GM21528 (cell line): ENCODE data around the gene SLC35B1.

ENCODE experiments used
- ATAC-seq: cut with Tn5 transposase; IDR thresholded peaks from one replicate; pipeline ENCODE4 v1.9.1; 2021; ENCODE audit warnings: mild to moderate bottlenecking, moderate library complexity; ENCODE audit not compliant: unreplicated experiment, low FRiP score

Gene SLC35B1, protein sequence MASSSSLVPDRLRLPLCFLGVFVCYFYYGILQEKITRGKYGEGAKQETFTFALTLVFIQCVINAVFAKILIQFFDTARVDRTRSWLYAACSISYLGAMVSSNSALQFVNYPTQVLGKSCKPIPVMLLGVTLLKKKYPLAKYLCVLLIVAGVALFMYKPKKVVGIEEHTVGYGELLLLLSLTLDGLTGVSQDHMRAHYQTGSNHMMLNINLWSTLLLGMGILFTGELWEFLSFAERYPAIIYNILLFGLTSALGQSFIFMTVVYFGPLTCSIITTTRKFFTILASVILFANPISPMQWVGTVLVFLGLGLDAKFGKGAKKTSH

DNA sequence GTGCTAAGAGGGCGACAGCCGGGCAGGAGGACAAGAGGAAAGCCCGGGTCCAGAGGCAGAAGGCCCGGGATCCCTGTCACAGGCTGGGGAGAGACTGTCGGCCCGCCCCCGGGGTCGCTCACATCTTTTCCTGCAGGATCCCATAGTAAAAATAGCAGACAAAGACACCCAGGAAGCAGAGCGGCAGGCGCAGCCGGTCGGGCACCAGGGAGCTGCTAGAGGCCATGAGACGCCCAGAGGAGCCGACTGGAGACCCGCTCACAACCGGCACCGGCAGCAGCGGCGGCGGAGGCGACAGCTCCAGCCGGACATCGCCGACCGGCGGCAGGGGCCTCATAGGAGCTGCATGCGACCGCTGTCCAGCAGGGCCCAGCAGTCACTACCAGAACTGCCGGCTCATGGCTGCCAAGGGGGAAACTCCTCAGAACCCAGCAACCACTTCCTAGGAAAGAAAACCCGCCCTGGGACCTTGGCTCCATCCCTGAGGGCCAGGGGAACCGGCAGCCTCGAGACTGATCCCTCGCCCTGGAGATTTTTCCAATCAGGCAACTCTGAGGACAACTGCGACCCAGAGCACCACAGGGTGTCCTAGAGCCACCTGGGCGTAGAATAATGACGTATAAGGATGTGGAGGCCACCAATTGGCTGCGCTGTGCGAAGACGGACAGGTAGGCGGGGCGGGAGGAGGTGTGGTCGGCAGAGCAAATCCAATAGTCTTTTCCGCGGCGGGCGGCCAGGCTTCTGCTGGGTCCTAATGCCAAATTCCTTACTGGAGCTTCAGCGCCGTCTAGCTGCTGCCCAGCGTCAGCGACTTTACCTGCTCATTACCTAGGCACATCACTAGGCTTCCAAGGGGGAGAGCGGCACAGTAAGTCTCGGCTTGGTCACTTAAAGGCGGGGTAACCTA is at the start of gene SLC35B1:
Gene SLC35B1, minus strand, starts transcription at position 357 of the 907 bp plus-strand sequence. Its CDS starts 131 bp downstream, at position 226.
- peak; percentile 94 for ATAC-seq

DNA sequence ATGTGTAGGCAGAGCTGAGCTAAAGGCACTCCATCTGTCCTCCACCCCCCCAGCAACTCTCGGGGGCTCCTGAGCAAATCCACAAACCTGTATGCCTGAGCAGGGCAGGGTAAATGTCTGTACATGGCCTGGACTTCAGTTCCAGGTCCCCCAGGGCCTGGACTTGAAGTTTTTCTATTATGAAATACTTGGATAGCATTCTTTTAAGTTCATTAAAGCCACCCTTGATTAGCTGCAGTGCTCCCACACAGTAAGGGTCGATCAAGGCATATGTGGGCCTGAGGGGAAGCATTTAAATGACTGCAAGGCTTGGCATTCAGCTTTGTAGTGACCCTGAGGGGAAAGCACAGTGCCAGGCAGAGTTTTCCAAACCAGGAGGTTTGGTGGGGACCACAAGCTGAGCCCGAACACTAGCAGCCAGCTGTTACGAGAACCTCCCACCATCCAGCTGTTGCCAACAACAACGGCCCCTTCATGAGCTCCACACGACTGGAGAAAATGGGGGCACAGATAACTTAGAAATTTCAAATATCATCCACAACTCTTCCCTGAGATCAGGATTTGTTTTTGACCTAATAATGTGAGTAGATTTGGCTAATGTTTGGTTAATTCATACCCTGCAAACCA is 49.5 kb upstream of the SLC35B1 start:
- ATAC-seq: no peak

DNA sequence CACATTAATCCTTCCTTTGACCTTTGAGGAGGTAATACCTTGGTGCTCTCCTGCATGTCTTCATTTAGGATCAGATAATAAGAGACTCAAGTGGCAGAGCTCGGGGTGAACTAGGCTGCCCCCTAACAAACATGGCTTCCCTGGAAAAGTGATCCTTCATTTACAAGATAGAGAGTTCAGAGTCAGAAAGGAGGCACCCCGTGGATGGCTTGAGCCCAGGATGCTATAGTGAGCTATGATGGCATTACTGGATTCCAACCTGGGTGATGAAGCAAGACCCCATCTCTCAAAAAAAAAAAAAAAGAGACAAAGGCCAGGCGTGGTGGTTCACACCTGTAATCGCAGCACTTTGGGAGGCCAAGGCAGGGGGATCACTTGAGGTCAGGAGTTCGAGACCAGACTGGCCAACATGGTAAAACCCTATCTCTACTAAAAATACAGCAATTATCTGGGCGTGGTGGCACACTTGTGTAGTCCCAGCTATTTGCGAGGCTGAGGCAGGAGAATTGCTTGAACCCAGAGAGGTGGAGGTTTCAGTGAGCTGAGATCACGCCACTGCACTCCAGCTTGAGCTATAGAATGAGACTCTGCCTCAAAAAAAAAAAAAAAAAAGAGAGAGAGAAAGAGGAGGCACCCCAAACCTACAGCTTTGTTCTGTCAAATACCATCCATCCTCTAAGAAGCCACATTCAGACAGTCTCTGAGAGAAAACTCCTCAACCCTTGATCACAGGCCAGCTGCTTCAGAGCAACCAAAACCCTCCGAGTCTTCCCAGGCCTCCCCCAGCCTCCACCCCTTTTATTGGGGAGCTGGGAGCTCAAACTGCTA is 48.8 kb upstream of the SLC35B1 start:
- ATAC-seq: no peak

DNA sequence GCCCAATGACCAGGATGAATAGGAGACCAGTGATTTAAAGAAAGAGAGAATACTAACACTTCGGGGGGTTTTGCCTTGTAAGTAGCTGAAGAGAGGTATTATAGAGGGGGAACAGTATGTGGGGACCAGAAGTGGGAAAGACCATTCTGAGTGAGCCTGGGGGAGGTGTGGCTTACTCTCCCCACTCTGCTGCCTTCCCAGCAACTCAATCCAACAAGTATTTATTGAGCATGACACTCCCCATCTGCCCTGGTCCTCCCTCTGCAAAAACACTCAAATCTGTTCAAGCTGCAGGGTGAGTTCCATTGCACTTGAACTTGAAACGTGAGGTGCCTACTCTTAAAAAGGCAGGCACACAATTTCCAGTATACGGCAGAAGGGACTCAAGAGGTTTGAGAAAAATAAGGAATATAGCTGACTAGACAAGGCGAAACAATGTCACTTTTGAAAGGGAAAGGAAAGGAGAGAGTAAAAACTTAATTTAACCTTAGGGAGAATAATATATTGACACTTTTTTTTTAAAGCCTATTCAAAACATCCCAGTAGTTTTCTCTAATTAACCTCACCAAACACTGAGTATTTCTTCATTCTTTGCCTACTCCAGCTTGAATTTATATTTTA is 48.0 kb upstream of the SLC35B1 start:
- no peak for ATAC-seq

DNA sequence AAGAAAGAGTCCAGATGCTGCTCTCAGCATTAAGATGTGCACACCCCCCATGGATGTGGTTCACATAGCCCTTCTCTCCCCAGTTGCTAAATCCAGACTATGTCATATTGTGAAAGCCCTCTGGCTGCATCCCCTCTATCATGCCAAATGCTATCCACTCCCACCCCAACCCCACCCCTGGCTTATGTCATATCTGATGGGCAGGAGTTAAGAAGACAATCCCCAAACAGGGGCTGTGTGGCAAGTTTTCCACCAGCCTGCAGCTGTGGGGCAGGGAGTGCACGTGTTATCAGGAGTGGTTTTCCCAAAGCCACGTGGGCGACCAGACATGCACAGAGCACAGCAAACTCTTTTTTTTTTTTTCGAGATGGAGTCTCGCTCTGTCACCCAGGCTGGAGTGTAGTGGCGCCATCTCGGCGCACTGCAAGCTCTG is 46.2 kb upstream of the SLC35B1 start:
- no peak for ATAC-seq

DNA sequence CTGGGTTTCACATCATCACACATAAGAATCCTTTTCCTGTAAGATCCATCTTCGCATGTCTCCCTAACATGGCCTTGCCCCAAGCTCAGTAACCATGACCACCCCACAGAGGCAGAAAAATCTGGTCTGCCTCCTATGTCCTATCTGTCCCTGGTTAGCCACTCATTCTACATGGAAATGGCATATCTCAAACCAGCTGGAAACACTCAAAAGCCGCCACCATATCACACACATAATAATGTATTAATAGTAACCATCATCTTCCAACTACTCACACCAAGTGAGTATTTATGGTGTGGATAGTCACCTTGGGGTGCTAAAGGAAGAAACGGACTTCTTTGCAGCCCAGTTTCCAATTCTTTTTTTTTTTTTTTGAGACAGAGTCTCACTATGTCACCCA is 44.7 kb upstream of the SLC35B1 start:
- no peak for ATAC-seq

DNA sequence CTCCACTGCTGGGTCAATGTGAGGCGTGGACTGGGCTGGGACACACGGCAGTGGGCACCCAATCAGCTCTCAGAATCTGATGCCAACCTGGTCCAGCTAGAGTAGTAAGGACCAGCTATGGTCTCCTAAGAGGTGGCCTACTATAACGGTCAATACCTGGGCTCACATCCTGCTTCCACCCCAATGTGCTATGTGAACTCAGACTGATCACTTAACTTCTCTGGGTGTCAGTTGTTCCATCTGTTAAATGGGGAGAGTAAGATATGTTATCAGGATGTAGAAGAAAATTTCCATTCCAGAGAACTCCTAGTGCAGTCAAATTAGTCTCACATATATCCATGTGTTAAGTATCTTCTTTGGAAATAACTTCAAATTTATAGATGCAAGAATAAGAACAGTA is 42.0 kb upstream of the SLC35B1 start:
- no peak for ATAC-seq

DNA sequence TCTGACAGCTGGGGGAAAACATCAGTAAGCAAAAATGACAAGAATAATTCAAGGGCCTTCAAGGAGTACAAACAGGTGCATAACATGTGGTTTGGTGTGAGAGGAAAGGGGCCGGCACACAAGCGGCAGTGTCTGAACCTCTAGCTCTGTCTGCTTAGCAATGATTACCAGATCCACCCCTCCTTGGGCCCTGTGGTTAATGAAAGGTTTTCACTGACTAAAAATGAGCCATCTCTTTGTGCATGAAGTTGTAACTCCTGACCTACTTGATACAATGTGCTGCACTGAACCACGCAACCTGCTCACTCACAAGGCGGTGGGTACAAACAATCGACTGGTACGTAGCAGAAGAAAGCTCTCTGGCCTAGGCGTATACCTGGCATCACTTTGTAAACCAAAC is 41.0 kb upstream of the SLC35B1 start:
- peak; percentile 75 for ATAC-seq

DNA sequence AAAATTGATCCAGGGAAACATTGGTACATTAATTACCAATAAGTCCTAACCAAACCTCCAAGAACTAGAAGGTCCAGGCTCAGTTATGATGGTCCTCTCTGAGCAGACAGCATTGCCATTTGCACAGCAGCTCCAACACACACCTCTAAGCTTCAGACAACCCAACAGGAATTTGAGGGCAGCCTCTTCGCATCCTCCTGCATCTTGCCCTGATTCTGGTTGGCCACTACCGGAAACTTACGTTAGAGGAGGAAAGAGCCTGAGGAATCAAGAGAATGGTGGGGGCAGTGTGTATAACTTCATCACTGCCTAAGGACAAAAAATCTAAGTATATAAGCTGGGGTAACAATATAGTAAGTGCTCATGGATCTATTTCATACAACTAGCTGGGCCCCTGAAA is 40.5 kb upstream of the SLC35B1 start:
- no peak for ATAC-seq

DNA sequence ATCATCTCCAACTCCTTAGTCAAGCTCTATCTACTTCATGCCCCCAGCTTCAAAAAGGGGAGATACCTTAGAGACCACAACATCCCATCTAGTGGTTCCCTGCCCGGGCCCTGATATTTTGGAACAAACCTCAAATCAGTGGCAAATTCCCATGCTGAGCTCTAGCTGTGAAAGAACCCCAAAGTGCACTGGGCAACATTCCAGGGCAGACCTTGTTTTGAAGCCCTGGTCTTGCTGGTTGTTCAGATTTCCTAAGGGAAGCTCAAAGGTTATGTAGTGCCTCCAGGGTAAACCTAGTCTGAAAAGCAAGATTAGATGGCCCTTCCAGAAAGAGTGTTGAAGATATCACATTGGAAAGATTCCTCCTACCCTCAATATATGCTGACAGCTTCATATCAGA is 39.9 kb upstream of the SLC35B1 start:
- ATAC-seq: no peak

DNA sequence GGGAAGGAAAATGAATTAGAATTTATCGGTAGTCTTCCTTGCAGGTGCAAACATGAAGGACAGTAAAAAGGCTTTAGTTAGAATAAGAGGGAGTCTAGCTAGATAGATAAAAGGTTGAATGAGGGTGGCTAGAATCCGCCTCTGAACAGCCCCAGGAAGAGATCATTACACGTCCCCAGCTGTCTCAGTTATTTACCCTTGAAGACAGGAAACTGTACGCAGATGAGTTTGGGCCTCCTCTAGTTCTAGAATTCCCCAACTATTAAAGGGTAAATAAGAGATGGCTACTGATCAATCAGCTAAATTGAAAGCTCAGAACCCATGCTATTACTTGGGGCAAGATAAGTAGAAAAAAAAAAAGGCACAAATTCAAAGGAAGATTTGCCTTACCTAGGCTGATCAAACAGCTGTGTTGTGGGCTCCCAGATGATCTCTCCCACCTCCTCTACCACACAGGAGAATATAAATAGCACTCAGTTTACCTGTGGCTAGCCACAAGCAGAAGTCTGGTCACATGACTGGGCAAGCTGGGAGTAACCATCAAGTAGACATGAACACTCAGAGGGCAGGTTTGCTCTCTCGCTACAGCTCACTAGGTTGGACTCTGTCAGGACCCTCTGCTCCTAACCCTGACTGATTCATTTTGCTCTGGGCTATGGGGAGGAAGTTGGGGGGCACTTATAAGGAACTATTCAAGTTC is 39.2 kb upstream of the SLC35B1 start:
- peak; percentile 51 for ATAC-seq

DNA sequence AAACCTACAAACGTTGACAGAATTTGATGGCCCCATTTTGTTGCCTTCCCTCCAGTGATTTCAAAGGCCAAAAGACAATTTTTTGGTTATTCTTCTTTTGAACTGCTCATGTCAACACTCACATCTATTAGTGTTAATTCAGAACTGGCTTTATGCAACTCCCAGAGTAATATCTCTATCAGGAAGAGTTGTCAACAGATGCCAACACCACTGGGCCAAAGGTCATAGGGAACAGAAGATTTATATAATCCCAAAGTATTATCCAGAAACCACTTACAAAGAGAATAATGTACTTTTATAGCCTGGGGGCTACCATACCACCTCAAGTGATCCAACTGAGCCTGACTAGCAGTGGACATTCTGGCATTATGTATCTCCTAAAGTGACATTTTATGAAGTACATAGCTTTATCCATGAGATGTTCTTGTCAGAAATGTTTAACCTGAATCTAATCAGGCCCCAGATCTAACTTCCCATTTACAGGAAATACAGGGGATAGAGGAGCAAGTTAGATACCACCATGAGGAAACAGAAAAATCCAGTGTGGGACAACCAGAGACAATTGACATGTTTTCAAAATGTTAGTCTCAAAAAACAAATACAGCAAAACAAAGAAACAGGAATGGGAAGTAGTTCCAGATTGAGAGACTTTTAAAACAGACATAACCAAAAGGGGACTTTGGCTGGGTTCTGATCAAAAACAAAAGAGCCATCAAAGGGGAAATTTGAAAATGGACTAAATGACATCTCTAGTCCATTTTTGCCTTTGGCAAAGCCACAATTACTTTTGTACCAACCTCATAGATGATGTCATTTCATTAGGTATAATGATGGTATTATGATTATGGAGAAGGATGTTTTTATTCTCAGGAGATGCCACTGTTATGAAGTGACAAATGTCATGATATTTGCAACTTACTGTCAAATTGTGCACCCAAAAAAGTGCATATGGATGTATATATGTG is 37.7 kb upstream of the SLC35B1 start:
- ATAC-seq: no peak

DNA sequence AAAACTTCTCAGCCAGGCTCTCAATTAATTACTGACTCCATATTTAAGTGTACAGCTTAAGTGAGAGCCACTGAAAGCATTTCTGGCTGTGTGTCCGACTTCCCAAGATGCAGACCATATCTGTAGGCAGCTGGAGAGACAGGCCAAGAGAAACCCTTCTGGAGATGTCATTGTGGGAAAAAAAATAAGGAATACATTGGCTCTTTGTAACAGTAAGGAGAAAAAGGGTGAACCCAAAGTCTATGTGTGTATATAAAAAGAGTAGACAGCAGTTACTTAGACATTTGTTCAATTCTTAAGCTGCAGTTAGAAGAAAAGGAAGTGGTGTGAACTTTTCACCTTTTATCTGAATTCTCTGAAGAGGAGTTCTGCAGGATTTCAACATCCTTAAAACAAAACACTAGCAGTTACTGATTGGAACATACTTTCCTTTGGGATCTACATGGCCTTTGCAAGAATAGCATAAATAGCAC is 34.4 kb upstream of the SLC35B1 start:
- no peak for ATAC-seq

DNA sequence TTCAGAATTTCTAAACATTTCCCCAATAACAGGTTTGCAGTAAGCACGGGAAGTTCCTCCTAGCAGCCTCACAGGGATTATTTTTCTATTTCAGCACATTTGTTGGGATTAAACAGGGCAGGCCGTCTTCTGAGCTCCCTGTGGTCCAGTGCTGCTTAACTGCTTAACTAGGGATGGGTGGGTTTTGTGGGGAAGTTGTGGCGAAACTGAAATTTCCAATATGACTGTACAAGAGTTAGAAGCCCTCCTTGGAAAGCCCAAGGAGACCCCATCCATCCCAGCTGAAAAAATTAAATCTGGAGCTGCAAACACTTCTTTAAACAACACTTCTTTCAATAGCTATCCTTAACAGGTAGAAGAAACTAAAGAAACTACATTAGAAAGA is 33.9 kb upstream of the SLC35B1 start:
- no peak for ATAC-seq

DNA sequence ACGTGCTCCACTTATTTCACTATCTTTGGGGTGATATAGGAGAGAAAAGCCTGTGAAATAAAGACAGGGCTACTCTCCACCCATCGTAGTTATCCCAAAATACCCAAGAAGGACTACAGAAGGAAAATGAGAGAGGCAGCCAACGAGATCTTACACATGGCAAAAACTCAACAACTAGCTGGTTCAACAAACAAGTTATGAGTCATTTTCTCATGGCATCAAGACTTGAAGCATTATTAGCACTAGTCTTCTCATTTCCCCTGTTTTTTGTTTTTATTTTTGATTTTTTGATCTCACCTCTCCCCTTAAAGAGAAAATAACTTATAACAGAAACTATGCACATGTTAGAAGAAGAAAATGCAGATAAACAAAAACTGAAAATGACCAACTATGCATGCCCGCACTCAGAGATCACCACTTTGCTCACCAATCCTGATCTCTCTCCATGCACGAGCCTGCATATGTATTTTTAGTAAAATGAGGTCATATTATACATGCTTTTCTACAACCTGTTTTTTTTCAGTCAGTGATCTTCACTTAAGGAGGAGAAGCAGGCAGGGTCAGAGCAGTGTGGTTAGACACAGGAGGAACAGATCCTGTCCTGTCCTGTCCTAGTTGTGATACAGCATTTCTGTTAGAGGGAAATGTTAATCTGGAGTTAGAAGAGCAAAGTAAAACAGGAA is 33.4 kb upstream of the SLC35B1 start:
- no peak for ATAC-seq

DNA sequence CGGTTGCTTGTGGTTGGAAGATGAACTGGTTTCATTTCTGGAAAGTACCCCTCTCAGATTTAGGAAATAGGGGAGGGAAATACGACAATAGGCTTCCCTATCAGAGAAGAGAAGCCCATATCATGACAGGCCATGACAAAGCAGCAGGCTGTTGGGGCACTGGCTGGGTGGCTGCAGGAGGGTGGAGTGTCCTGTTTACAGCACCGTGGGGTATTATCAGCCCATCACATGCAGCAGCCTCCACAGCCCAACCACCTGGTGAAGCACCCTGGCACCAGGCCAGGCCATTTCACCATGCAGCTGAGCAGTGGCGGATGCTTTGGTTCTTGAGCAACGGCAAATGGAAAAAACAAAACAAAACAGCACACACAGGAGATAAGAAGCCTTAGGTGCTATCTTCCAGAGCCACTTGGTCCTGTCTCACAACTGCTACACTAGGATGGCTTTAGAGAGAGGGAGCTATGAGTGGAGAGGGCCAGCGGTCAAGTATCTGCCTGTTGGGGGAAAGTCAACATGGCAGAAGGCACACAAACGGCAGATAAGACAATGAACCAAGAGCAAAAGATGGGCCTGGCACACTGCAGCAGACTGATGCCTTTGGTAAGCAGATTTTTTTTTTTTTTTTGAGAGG is 32.0 kb upstream of the SLC35B1 start:
- ATAC-seq: peak; percentile 40
